GM12875 (cell line): ENCODE measurements around the gene SLC25A26.

Experiments used
- H3K4me3 ChIP-seq: one replicate; pipeline ENCODE4 v1.5.1; 2011; ENCODE audit warnings: low read depth, low read length, control low read depth
- CTCF ChIP-seq: IDR thresholded peaks from 2 replicates; pipeline ENCODE4 v1.5.1; 2011; ENCODE audit warnings: low read depth, mild to moderate bottlenecking, control low read depth, inconsistent platforms, low read length, moderate library complexity, borderline replicate concordance; ENCODE audit not compliant: insufficient read depth

The SLC25A26 gene

GRCh38 chr3:66411961-66412887 lies 191.4 kb downstream of the SLC25A26 start:
- no peak for TF ChIP-seq CTCF
- no peak overlapping the region for H3K4me3 ChIP-seq

- no peak for TF ChIP-seq CTCF
- no peak overlapping the region for H3K4me3 ChIP-seq
Measured at GRCh38 chr3:66413151-66413751, 192.4 kb downstream of the SLC25A26 start.

- no peak for TF ChIP-seq CTCF
- no peak overlapping the region for H3K4me3 ChIP-seq
Measured at GRCh38 chr3:66414846-66415245, 194.0 kb downstream of the SLC25A26 start.

GRCh38 chr3:66415867-66416428 lies 195.1 kb downstream of the SLC25A26 start:
- no peak overlapping the region for H3K4me3 ChIP-seq
- no peak for TF ChIP-seq CTCF

- TF ChIP-seq CTCF, result no peak
- no peak overlapping the region for H3K4me3 ChIP-seq
Measured at GRCh38 chr3:66416556-66417304, 195.9 kb downstream of the SLC25A26 start.

- TF ChIP-seq CTCF, result no peak
- no peak overlapping the region for H3K4me3 ChIP-seq
Measured at GRCh38 chr3:66418475-66418931, 197.7 kb downstream of the SLC25A26 start.
